Transverse colon (tissue), 4 donors: ENCODE measurements around the gene BTBD2.

Experiments
- CTCF ChIP-seq, 5 experiments: fragments of 200-600 bp in 3 of 5; fragments of 450-650 bp in 2 of 5; sonication (generic) in 3 of 5; IDR thresholded peaks; 1 replicate in 2 of 5; 2 replicates in 3 of 5; pipeline ENCODE4 v1.5.1; 2016 to 2017; ENCODE audit warnings: antibody characterized with exemption in 5 of 5, inconsistent platforms in 3 of 5, mild to moderate bottlenecking in 2 of 5, moderate library complexity in 1 of 5
- POLR2AphosphoS5 ChIP-seq, 3 donors: sonication (generic); formaldehyde crosslinking; IDR thresholded peaks; one replicate each; pipeline ENCODE4 v1.6.1; 2016; ENCODE audit warnings: antibody characterized with exemption in 3 of 3

DNA sequence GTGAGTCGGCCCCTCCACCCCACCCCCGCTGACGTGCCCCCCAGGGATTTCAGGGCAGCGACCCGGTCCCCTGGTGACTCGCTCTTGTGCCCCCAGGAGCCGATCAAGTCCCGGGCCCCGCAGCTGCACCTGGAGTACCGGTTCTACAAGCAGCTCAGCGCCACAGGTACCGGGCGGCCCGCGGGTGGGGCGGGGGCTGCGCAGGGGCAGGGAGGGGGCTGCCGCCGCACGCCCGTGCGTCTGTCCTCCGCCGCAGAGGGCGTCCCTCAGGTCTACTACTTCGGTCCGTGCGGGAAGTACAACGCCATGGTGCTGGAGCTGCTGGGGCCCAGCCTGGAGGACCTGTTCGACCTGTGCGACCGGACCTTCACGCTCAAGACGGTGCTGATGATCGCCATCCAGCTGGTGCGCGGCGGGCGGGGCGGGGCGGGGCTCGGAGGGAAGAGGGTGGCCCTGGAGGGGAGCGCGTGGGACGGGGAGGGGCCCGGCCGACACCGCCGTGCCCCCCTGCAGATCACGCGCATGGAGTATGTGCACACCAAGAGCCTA lies 37.1 kb downstream of the BTBD2 start:
- TF ChIP-seq CTCF (IDR thresholded peaks at IDR 0.05) (no peak), POLR2AphosphoS5 (IDR thresholded peaks at IDR 0.05) (no peak)
